Naive thymus-derived CD4-positive, alpha-beta T cell (primary cell): ENCODE measurements around the gene GGA1. TPM values are rescaled to one million over a fixed set of nuclear protein-coding genes. Genes with fewer than 3 reads are reported as not detected.
A peak's percentile ranks its signal among the peaks of the same experiment; 100 is the strongest.
"Not testable (repeated sequence)": the region's sequence is repeated elsewhere in the genome, so short reads cannot be mapped to it uniquely, and the experiment has no call there.

ENCODE experiments used
- ATAC-seq: fragments of 150-1000 bp; cut with Tn5 transposase; 2 replicates; pipeline ENCODE4 v1.10.0; 2021; ENCODE audit warnings: mild to moderate bottlenecking, moderate library complexity
- CTCF ChIA-PET: fragments of 350-600 bp; sonication (Branson Sonifier 250); formaldehyde crosslinking; loops from one replicate; lab custom pipeline; 2021; ENCODE audit warnings: antibody characterized with exemption; lab: Charles Lee
- POLR2A ChIA-PET: fragments of 350-600 bp; sonication (Branson Sonifier 250); formaldehyde crosslinking; loops from one replicate; lab custom pipeline; 2021; ENCODE audit warnings: antibody characterized with exemption, inconsistent platforms; lab: Charles Lee
- DNase-seq, 9 donors: peaks; one replicate each; pipeline versions ENCODE4 v3.0.0 to v3.0.0-alpha.2; 2020 to 2022; ENCODE audit warnings: mixed read lengths in 1 of 9
- H3K27ac ChIP-seq: one replicate; pipeline ENCODE4 v1.7.0; 2013; ENCODE audit warnings: mild to moderate bottlenecking, low read depth, low read length, moderate library complexity
- H3K27me3 ChIP-seq, 2 donors: one replicate each; pipeline ENCODE4 v1.7.0; 2013; ENCODE audit warnings: low read length in 2 of 2, mild to moderate bottlenecking in 2 of 2, moderate library complexity in 2 of 2; ENCODE audit not compliant: control insufficient read depth in 2 of 2, insufficient read depth in 2 of 2
- H3K36me3 ChIP-seq, 3 experiments: 1 replicate in 2 of 3; 2 replicates in 1 of 3; pipeline ENCODE4 v1.7.0; 2013; ENCODE audit warnings: low read length in 3 of 3, mild to moderate bottlenecking in 3 of 3, moderate library complexity in 1 of 3; ENCODE audit not compliant: insufficient read depth in 3 of 3, control insufficient read depth in 2 of 3
- H3K4me1 ChIP-seq, 2 donors: one replicate each; pipeline ENCODE4 v1.7.0; 2013; ENCODE audit warnings: low read length in 2 of 2, mild to moderate bottlenecking in 2 of 2, moderate library complexity in 1 of 2; ENCODE audit not compliant: control insufficient read depth in 2 of 2, insufficient read depth in 2 of 2
- H3K4me3 ChIP-seq: 2 replicates; pipeline ENCODE4 v1.7.0; 2013; ENCODE audit warnings: mild to moderate bottlenecking, low read length
- H3K9me3 ChIP-seq, 3 experiments: 1 replicate in 2 of 3; 2 replicates in 1 of 3; pipeline ENCODE4 v1.7.0; 2013; ENCODE audit warnings: low read length in 3 of 3; ENCODE audit not compliant: control insufficient read depth in 2 of 3
- H3K27ac Mint-ChIP-seq, 9 donors: one replicate each; pipeline ENCODE4 v1.8.0; 2020 to 2022; ENCODE audit warnings: mixed read lengths in 9 of 9, mild to moderate bottlenecking in 8 of 9, moderate library complexity in 5 of 9, inconsistent platforms in 2 of 9
- H3K27me3 Mint-ChIP-seq, 5 donors: one replicate each; pipeline ENCODE4 v1.8.0; 2021 to 2022; ENCODE audit warnings: mixed read lengths in 5 of 5, mild to moderate bottlenecking in 1 of 5
- H3K36me3 Mint-ChIP-seq, 5 donors: one replicate each; pipeline ENCODE4 v1.8.0; 2020 to 2022; ENCODE audit warnings: mixed read lengths in 5 of 5, mild to moderate bottlenecking in 3 of 5, inconsistent platforms in 1 of 5
- H3K4me1 Mint-ChIP-seq, 7 donors: one replicate each; pipeline ENCODE4 v1.8.0; 2020 to 2022; ENCODE audit warnings: mixed read lengths in 7 of 7, mild to moderate bottlenecking in 3 of 7, inconsistent platforms in 1 of 7
- H3K4me3 Mint-ChIP-seq, 10 donors: one replicate each; pipeline ENCODE4 v1.8.0; 2020 to 2022; ENCODE audit warnings: mild to moderate bottlenecking in 10 of 10, mixed read lengths in 10 of 10, moderate library complexity in 6 of 10, inconsistent platforms in 2 of 10
- H3K9me3 Mint-ChIP-seq, 11 donors: one replicate each; pipeline ENCODE4 v1.8.0; 2020 to 2022; ENCODE audit warnings: mixed read lengths in 11 of 11, mild to moderate bottlenecking in 4 of 11, inconsistent platforms in 1 of 11, moderate library complexity in 1 of 11
- intact Hi-C, 2 donors: fragments of 100-400 bp; cut with micrococcal nuclease; formaldehyde crosslinking; loops; one replicate each; pipeline ENCODE4 v1.15.1; 2023
- polyA plus RNA-seq, 2 donors: library from polyadenylated mRNA; unstranded; fragments of 300-500 nt; fragmentation: Illumina TruSeq; gene quantifications; one replicate each; pipeline ENCODE4 v1.2.3, GENCODE V29; 2021
- total RNA-seq, 6 experiments: library from RNA in 5 of 6; stranded (reverse) in 5 of 6; gene quantifications; 1 replicate in 5 of 6; 2 replicates in 1 of 6; pipeline ENCODE4 v1.2.3 and lab custom pipeline; 2021 to 2026

The GGA1 gene
- total and polyA plus RNA-seq, 7 experiments from 2014 or later, result 20.8 to 124 (median 87.2) TPM

DNA sequence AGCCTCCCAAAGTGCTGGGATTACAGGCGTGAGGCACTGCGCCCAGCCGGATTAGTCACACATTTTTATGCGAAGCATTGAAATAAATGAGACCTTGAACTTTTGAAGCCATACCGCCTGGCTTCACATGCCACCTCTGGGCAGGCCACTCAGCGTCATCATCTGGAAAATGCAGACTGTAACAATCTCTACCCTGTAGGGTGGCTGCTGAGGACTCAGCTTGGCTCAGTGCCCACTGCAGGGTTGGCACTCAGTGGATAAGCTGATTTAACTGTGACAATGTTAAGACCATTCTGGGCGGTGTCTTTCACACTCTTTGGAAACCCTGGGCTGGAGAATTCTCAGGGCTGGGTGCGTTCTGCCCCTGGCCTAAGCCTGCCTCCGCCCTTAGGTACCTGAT is 39.3 kb downstream of the GGA1 start:
- H3K9me3 Mint-ChIP-seq, result no peaks in the 10 kb centered on the region
- intact Hi-C loops, result no loop called here
- Histone ChIP-seq H3K27ac (no peak overlapping the region), H3K9me3 (no peaks in the 10 kb centered on the region), H3K4me1 (peaks cover 9 to 10% of the 10 kb centered on the region in 2 donors), H3K4me3 (no peak overlapping the region), H3K27me3 (no peaks in the 10 kb centered on the region), H3K36me3 (peaks cover 39 to 98% (median 51%) of the 10 kb centered on the region in 3 experiments)
- peak overlapping the region in 2 of 9 donors; percentile 9 to 38 for H3K27ac Mint-ChIP-seq
- peaks cover 6 to 29% (median 13%) of the 10 kb centered on the region in 7 donors for H3K4me1 Mint-ChIP-seq
- POLR2A ChIA-PET, result interaction anchor here (1.0 to 3.0 kb wide), 2 partner anchors 10 to 20 kb away, joined by 3 to 15 read pairs; partner anchors contain the start of gene PDXP
- H3K27me3 Mint-ChIP-seq, result no peaks in the 10 kb centered on the region
- H3K36me3 Mint-ChIP-seq, result peaks cover 0 to 28% (median 13%) of the 10 kb centered on the region in 5 donors
- CTCF ChIA-PET, result interaction anchor here (0.9 to 1.4 kb wide), 3 partner anchors 10 to 13 kb away, joined by 3 to 4 read pairs (median 4); partner anchors contain the start of gene PDXP
- no peak overlapping the region for H3K4me3 Mint-ChIP-seq
- DNase-seq (no peak), ATAC-seq (no peak)

DNA sequence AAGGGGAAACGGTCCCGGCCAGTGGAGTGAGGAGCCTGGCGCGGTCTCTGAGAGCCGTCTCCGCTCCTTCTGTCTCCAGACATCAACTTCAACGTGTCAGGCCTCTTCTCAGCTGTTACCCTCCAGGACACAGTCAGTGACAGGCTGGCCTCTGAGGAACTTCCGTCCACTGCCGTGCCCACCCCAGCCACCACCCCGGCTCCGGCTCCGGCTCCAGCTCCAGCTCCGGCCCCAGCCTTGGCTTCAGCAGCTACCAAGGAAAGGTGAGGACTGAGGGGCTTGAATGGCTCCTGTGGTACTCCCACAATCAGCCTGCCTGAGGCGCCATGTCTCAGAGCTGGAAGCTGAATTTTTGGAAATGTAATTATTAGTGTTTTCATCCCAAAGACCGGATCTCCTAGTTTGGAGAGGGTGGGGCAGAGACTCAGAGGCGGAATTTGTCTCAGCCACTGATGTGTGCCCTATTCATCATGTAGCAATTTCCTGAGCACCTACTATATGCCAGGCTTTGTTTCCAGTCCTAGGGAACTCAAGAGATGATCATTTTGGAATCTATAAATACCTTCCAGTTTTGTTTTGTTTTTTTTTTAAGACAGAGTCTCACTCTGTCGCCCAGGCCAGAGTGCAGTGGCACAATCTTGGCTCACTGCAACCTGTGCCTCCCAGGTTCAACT is 42.0 kb downstream of the GGA1 start:
- CTCF ChIA-PET, result no interaction called here
- no peak overlapping the region for H3K27ac Mint-ChIP-seq
- H3K4me3 Mint-ChIP-seq, result no peak overlapping the region
- Histone ChIP-seq H3K27me3 (no peaks in the 10 kb centered on the region), H3K4me1 (no peaks in the 10 kb centered on the region), H3K9me3 (no peaks in the 10 kb centered on the region), H3K36me3 (peaks cover 21 to 90% (median 46%) of the 10 kb centered on the region in 3 experiments), H3K4me3 (no peak overlapping the region), H3K27ac (no peak overlapping the region)
- DNase-seq (no peak), ATAC-seq (no peak)
- intact Hi-C loops, result loop anchor here in 1 of 2 donors (10.0 kb wide), 1 partner anchor 194 kb away; the partner anchor contains the start of genes ANKRD54 and EIF3L
- H3K27me3 Mint-ChIP-seq, result no peaks in the 10 kb centered on the region
- H3K36me3 Mint-ChIP-seq, result peaks cover 0 to 25% (median 5%) of the 10 kb centered on the region in 5 donors
- H3K9me3 Mint-ChIP-seq, result no peaks in the 10 kb centered on the region
- POLR2A ChIA-PET, result interaction anchor here (1.1 kb wide), 4 partner anchors 8 to 33 kb away, joined by 3 to 4 read pairs (median 3); partner anchors contain the start of gene PDXP
- H3K4me1 Mint-ChIP-seq, result peaks cover 0 to 12% (median 0%) of the 10 kb centered on the region in 7 donors

DNA sequence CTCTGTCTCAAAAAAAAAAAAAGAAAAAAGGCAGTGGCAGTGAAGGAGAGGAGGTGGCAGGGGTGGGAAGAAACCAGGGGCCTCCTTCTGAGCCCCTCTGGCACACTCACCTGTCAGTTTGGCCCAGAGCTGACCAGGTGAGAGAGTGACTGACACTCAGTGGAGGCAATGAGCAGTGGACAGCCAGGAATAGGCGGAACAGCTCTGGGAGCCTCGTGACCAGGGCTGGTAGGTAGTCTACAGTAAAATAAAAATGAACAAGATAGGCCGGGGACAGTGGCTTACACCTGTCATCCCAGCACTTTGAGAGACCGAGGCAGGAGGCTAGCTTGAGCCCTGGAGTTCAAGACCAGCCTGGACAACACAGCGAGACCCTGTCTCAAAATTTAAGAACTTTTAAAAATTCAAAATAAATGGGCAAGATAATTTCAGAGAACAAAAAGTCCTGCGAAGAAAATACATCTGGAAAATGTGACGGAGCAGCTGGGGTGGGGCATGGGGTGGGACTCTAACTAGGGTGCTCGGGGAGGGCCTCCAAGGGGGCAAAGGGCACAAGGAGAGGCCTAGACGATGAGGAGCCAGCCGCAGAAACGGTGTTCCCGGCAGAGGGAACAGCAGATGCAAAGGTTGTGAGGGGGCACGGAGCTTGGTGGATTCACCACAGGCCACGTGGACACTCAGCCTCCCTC is 46.1 kb downstream of the GGA1 start:
- H3K4me3 ChIP-seq, result no peak overlapping the region
- H3K4me1 ChIP-seq, result peaks cover 13% of the 10 kb centered on the region in 2 donors
- ATAC-seq (no peak), DNase-seq (no peak)
- no peak overlapping the region for H3K4me3 Mint-ChIP-seq
- H3K27me3 Mint-ChIP-seq, result no peaks in the 10 kb centered on the region
- no peak overlapping the region for H3K27ac ChIP-seq
- ChIA-PET POLR2A (interaction anchor here (1.1 to 6.4 kb wide), 3 partner anchors 12 to 19 kb away, joined by 3 to 142 read pairs (median 5); partner anchors contain the start of gene LGALS1), CTCF (interaction anchor here (0.6 to 5.4 kb wide), 2 partner anchors 12 to 24 kb away, joined by 3 to 36 read pairs; no protein-coding TSS in a partner anchor)
- no peaks in the 10 kb centered on the region for H3K27me3 ChIP-seq
- no peaks in the 10 kb centered on the region for H3K9me3 ChIP-seq
- H3K27ac Mint-ChIP-seq, result peak overlapping the region in 3 of 9 donors; percentile 38 to 56 (median 42)
- H3K36me3 Mint-ChIP-seq, result peaks cover 0 to 14% (median 5%) of the 10 kb centered on the region in 5 donors
- H3K9me3 Mint-ChIP-seq, result no peaks in the 10 kb centered on the region
- peaks cover 9 to 21% (median 16%) of the 10 kb centered on the region in 7 donors for H3K4me1 Mint-ChIP-seq
- intact Hi-C loops, result loop anchor here in 1 of 2 donors (10.0 kb wide), 1 partner anchor 190 kb away; the partner anchor contains the start of genes ANKRD54 and EIF3L
- H3K36me3 ChIP-seq, result peaks cover 14 to 49% (median 30%) of the 10 kb centered on the region in 3 experiments

DNA sequence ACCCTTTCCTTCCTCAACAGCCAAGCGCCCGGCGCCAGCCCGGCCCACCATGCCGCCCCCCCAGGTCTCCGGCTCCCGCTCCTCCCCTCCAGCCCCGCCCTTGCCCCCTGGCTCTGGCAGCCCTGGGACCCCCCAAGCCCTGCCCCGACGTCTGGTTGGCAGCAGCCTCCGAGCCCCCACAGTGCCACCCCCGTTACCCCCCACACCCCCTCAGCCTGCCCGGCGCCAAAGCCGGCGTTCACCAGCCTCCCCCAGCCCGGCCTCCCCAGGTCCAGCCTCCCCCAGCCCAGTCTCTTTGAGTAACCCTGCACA is 46.6 kb downstream of the GGA1 start:
- no peak for ATAC-seq
- no peak overlapping the region for H3K4me3 Mint-ChIP-seq
- Histone ChIP-seq H3K36me3 (peaks cover 14 to 44% (median 28%) of the 10 kb centered on the region in 3 experiments), H3K9me3 (no peaks in the 10 kb centered on the region), H3K27me3 (no peaks in the 10 kb centered on the region), H3K4me1 (peaks cover 18% of the 10 kb centered on the region in 2 donors), H3K27ac (no peak overlapping the region), H3K4me3 (no peak overlapping the region)
- peaks cover 0 to 12% (median 5%) of the 10 kb centered on the region in 5 donors for H3K36me3 Mint-ChIP-seq
- ChIA-PET CTCF (interaction anchor here (0.6 to 5.4 kb wide), 2 partner anchors 13 to 24 kb away, joined by 3 to 36 read pairs; no protein-coding TSS in a partner anchor), POLR2A (interaction anchor here (6.4 kb wide), 1 partner anchor 19 kb away, joined by 142 read pairs; the partner anchor contains the start of gene LGALS1)
- no peak overlapping the region for H3K27ac Mint-ChIP-seq
- H3K9me3 Mint-ChIP-seq, result no peaks in the 10 kb centered on the region
- intact Hi-C loops, result loop anchor here in 1 of 2 donors (10.0 kb wide), 1 partner anchor 190 kb away; the partner anchor contains the start of genes ANKRD54 and EIF3L
- no peak for DNase-seq
- no peaks in the 10 kb centered on the region for H3K27me3 Mint-ChIP-seq
- peaks cover 14 to 26% (median 21%) of the 10 kb centered on the region in 7 donors for H3K4me1 Mint-ChIP-seq

DNA sequence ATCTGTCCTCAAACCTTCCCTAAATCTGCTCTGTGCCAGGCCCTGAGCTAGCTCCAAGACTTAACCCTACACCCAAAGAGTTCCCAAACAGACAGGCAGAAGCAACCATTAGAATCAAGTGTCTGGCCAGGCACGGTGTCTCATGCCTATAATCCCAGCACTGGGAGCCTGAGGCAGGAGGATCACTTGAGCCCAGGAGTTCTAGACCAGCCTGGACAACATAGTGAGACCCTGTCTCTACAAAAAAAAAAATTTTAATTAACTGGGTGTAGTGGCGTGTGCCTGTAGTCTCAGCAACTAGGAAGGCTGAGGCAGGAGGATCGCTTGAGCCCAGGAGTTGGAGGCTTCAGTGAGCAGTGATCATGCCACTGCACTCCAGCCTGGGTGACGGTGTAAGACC is 47.9 kb downstream of the GGA1 start:
- not testable (repeated sequence) for H3K4me3 Mint-ChIP-seq

More for the DNA sequence above, 47.9 kb downstream of the GGA1 start:
- not testable (repeated sequence) for DNase-seq, H3K27me3 Mint-ChIP-seq, H3K4me3 ChIP-seq, H3K9me3 Mint-ChIP-seq, H3K9me3 ChIP-seq, H3K27me3 ChIP-seq, H3K27ac ChIP-seq, H3K36me3 Mint-ChIP-seq, ATAC-seq
- intact Hi-C loops, result loop anchor here in 1 of 2 donors (10.0 kb wide), 1 partner anchor 188 kb away; the partner anchor contains the start of genes ANKRD54 and EIF3L
- Histone ChIP-seq H3K4me1 (peaks cover 23 to 26% of the 10 kb centered on the region in 2 donors), H3K36me3 (peaks cover 5 to 30% (median 17%) of the 10 kb centered on the region in 3 experiments)
- peaks cover 23 to 40% (median 35%) of the 10 kb centered on the region in 7 donors for H3K4me1 Mint-ChIP-seq
- ChIA-PET POLR2A (interaction anchor here (1.1 to 6.4 kb wide), 4 partner anchors 17 to 35 kb away, joined by 5 to 142 read pairs (median 51); partner anchors contain the start of genes LGALS1 and SH3BP1), CTCF (interaction anchor here (1.7 to 5.4 kb wide), 2 partner anchors 14 to 18 kb away, joined by 4 to 36 read pairs; no protein-coding TSS in a partner anchor)
- peak overlapping the region in 7 of 9 donors; percentile 22 to 88 (median 69) for H3K27ac Mint-ChIP-seq
